Astrocyte (in vitro differentiated cells and primary cell): ENCODE measurements around the gene TUT7. TPM values are rescaled to one million over a fixed set of nuclear protein-coding genes. Genes with fewer than 3 reads are reported as not detected.

Source experiments
- DNase-seq: peaks from one replicate; pipeline ENCODE4 v3.0.0-alpha.2; 2010; ENCODE audit warnings: low read depth
- FAIRE-seq: peaks from 2 replicates; lab custom pipeline; 2011; peaks lifted over from hg19 to GRCh38; lab: Jason Lieb, UNC
- H2AFZ ChIP-seq: 2 replicates; pipeline ENCODE4 v1.6.0; 2012; ENCODE audit warnings: low read depth, low read length, inconsistent platforms
- H3K27ac ChIP-seq: 2 replicates; pipeline ENCODE4 v1.5.1; 2011; ENCODE audit warnings: low read depth, low read length, inconsistent platforms
- H3K27me3 ChIP-seq: 2 replicates; pipeline ENCODE4 v1.6.0; 2011; ENCODE audit warnings: low read length, inconsistent platforms; ENCODE audit not compliant: insufficient read depth
- H3K36me3 ChIP-seq: 2 replicates; pipeline ENCODE4 v1.5.1; 2011; ENCODE audit warnings: low read length, inconsistent platforms; ENCODE audit not compliant: insufficient read depth
- H3K4me1 ChIP-seq: 2 replicates; pipeline ENCODE4 v1.5.1; 2011; ENCODE audit warnings: low read length, inconsistent platforms; ENCODE audit not compliant: insufficient read depth
- H3K4me2 ChIP-seq: 2 replicates; pipeline ENCODE4 v1.6.0; 2012; ENCODE audit warnings: low read length, inconsistent platforms
- H3K4me3 ChIP-seq: 2 replicates; pipeline ENCODE4 v1.5.1; 2011; ENCODE audit warnings: low read depth, mild to moderate bottlenecking, low read length, inconsistent platforms; ENCODE audit not compliant: insufficient read depth
- H3K79me2 ChIP-seq: 2 replicates; pipeline ENCODE4 v1.6.0; 2012; ENCODE audit warnings: mild to moderate bottlenecking, low read length, inconsistent platforms; ENCODE audit not compliant: insufficient read depth
- H3K9ac ChIP-seq: 2 replicates; pipeline ENCODE4 v1.6.0; 2012; ENCODE audit warnings: mild to moderate bottlenecking, low read length, inconsistent platforms
- H3K9me3 ChIP-seq: 2 replicates; pipeline ENCODE4 v1.5.1; 2012; ENCODE audit warnings: low read depth, mild to moderate bottlenecking, low read length, inconsistent platforms; ENCODE audit not compliant: insufficient read depth
- H4K20me1 ChIP-seq: 2 replicates; pipeline ENCODE4 v1.6.0; 2012; ENCODE audit warnings: low read length, inconsistent platforms; ENCODE audit not compliant: insufficient read depth
- H3K27ac Mint-ChIP-seq: one replicate; pipeline ENCODE4 v1.8.0; 2021; ENCODE audit warnings: mild to moderate bottlenecking, mixed read lengths; ENCODE audit not compliant: unreplicated experiment
- H3K27me3 Mint-ChIP-seq: one replicate; pipeline ENCODE4 v1.8.0; 2021; ENCODE audit warnings: low read depth, mixed read lengths; ENCODE audit not compliant: unreplicated experiment
- H3K36me3 Mint-ChIP-seq: one replicate; pipeline ENCODE4 v1.8.0; 2021; ENCODE audit warnings: low read depth, mixed read lengths; ENCODE audit not compliant: unreplicated experiment
- H3K4me1 Mint-ChIP-seq: one replicate; pipeline ENCODE4 v1.8.0; 2021; ENCODE audit warnings: low read depth, mixed read lengths; ENCODE audit not compliant: unreplicated experiment
- H3K4me3 Mint-ChIP-seq: one replicate; pipeline ENCODE4 v1.8.0; 2021; ENCODE audit warnings: mild to moderate bottlenecking, moderate library complexity, mixed read lengths; ENCODE audit not compliant: unreplicated experiment
- H3K9me3 Mint-ChIP-seq: one replicate; pipeline ENCODE4 v1.8.0; 2021; ENCODE audit warnings: mild to moderate bottlenecking, mixed read lengths; ENCODE audit not compliant: unreplicated experiment
- EZH2 ChIP-seq: IDR thresholded peaks from 2 replicates; pipeline ENCODE4 v1.6.1; 2012; ENCODE audit warnings: mild to moderate bottlenecking, low read length, inconsistent platforms; ENCODE audit not compliant: insufficient read depth
- total RNA-seq: library from RNA; stranded (reverse); gene quantifications from 2 replicates; pipeline ENCODE4 v1.2.1, GENCODE V29; 2021
- TF ChIP-seq, protein P1 (sequence below): IDR thresholded peaks from 2 replicates; pipeline ENCODE4 v1.5.1; 2011; ENCODE audit warnings: low read depth, mild to moderate bottlenecking, inconsistent platforms, low read length, moderate library complexity; ENCODE audit not compliant: insufficient read depth

TUT7 gene
- total RNA-seq, 1 donor from 2014 or later: 24.8 TPM

DNA sequence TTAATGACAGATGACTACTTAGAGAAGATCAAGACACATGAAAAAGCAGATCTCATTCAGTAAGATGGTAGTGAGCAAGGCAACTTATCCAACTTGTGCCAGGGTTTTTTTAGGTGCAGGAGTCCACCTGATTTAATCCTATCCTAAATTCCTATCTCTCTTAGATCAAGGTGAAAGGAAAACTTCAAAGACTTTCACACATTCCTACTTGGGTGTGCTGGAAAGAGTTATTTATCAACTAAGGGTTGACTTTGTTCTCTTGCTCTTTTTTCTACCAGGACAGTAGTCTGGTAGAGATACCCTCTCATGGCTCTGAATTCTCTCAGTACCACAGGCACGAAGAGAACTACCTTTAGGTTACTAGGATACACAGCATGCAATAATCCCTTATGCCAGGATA, 18.2 kb downstream of the TUT7 start:
- no peak overlapping the region for H3K4me3 Mint-ChIP-seq
- Histone ChIP-seq H3K4me3 (no peak overlapping the region), H3K27me3 (no peaks in the 10 kb centered on the region), H4K20me1 (no peaks in the 10 kb centered on the region), H3K4me2 (no peak overlapping the region), H3K4me1 (peaks cover 2% of the 10 kb centered on the region), H3K9ac (no peak overlapping the region), H2AFZ (no peak overlapping the region), H3K27ac (no peak overlapping the region), H3K36me3 (peaks cover 65% of the 10 kb centered on the region), H3K79me2 (no peaks in the 10 kb centered on the region), H3K9me3 (no peaks in the 10 kb centered on the region)
- no peaks in the 10 kb centered on the region for H3K9me3 Mint-ChIP-seq
- H3K27ac Mint-ChIP-seq: no peak overlapping the region
- H3K27me3 Mint-ChIP-seq: no peaks in the 10 kb centered on the region
- FAIRE-seq (no peak), DNase-seq (no peak)
- TF ChIP-seq, protein P1, sequence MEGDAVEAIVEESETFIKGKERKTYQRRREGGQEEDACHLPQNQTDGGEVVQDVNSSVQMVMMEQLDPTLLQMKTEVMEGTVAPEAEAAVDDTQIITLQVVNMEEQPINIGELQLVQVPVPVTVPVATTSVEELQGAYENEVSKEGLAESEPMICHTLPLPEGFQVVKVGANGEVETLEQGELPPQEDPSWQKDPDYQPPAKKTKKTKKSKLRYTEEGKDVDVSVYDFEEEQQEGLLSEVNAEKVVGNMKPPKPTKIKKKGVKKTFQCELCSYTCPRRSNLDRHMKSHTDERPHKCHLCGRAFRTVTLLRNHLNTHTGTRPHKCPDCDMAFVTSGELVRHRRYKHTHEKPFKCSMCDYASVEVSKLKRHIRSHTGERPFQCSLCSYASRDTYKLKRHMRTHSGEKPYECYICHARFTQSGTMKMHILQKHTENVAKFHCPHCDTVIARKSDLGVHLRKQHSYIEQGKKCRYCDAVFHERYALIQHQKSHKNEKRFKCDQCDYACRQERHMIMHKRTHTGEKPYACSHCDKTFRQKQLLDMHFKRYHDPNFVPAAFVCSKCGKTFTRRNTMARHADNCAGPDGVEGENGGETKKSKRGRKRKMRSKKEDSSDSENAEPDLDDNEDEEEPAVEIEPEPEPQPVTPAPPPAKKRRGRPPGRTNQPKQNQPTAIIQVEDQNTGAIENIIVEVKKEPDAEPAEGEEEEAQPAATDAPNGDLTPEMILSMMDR: no peak
- no peak for TF ChIP-seq EZH2
- H3K4me1 Mint-ChIP-seq: peaks cover 7% of the 10 kb centered on the region
- H3K36me3 Mint-ChIP-seq: peaks cover 17% of the 10 kb centered on the region

GRCh38 chr9:86333651-86334050, 20.6 kb downstream of the TUT7 start:
- no peak overlapping the region for H3K9ac ChIP-seq
- H3K4me3 ChIP-seq: no peak overlapping the region
- H3K27me3 ChIP-seq: no peaks in the 10 kb centered on the region
- peaks cover 16% of the 10 kb centered on the region for H3K36me3 Mint-ChIP-seq
- no peak for DNase-seq
- no peak overlapping the region for H3K4me2 ChIP-seq
- FAIRE-seq: no peak
- H3K27ac Mint-ChIP-seq: no peak overlapping the region
- no peaks in the 10 kb centered on the region for H3K9me3 Mint-ChIP-seq
- H3K27me3 Mint-ChIP-seq: no peaks in the 10 kb centered on the region
- H3K79me2 ChIP-seq: no peaks in the 10 kb centered on the region
- no peak overlapping the region for H3K4me3 Mint-ChIP-seq
- no peaks in the 10 kb centered on the region for H3K9me3 ChIP-seq
- H3K36me3 ChIP-seq: peaks cover 51% of the 10 kb centered on the region
- H3K27ac ChIP-seq: no peak overlapping the region
- no peak for TF ChIP-seq EZH2
- TF ChIP-seq, protein P1: no peak
- H4K20me1 ChIP-seq: no peaks in the 10 kb centered on the region
- H3K4me1 Mint-ChIP-seq: peaks cover 4% of the 10 kb centered on the region
- no peaks in the 10 kb centered on the region for H3K4me1 ChIP-seq
- H2AFZ ChIP-seq: no peak overlapping the region

DNA sequence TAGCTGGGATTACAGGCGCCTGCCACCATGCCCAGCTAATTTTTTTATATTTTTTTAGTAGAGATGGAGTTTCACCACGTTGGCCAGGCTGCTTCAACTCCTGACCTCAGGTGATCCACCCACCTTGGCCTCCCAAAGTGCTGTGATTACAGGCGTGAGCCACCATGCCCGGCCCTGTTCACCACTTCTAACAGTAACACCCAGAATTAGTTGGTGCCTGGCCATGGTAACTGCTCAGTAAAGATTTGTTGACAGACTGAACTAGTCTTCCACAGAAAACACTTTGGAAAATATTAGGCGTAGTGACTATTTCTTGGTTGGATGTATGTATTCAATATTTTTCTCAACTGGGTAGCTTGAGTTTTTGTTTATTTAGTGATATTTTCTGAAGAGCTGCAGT, 24.0 kb downstream of the TUT7 start:
- Histone ChIP-seq H4K20me1 (no peaks in the 10 kb centered on the region), H3K4me3 (no peak overlapping the region), H3K9ac (no peak overlapping the region), H3K27ac (no peak overlapping the region), H3K79me2 (no peaks in the 10 kb centered on the region), H3K36me3 (peaks cover 31% of the 10 kb centered on the region), H3K27me3 (no peaks in the 10 kb centered on the region), H3K4me1 (no peaks in the 10 kb centered on the region), H3K4me2 (no peak overlapping the region), H2AFZ (no peak overlapping the region), H3K9me3 (no peaks in the 10 kb centered on the region)
- Mint-ChIP-seq H3K27me3 (no peaks in the 10 kb centered on the region), H3K4me3 (no peak overlapping the region), H3K36me3 (peaks cover 18% of the 10 kb centered on the region), H3K4me1 (peaks cover 4% of the 10 kb centered on the region), H3K9me3 (no peaks in the 10 kb centered on the region), H3K27ac (no peak overlapping the region)
- TF ChIP-seq EZH2: no peak
- TF ChIP-seq, protein P1: no peak
- FAIRE-seq (no peak), DNase-seq (no peak)
